Measurements from ENCODE around the gene HRK. TPM values are rescaled to one million over a fixed set of nuclear protein-coding genes. Genes with fewer than 3 reads are reported as not detected.
A peak's percentile ranks its signal among the peaks of the same experiment; 100 is the strongest.

HRK gene
- not detected in 2 replicates for total RNA-seq (2012; rRNA removed)
- not detected in 2 replicates for polyA plus RNA-seq (2012; rRNA removed)
- polyA plus RNA-seq (2012; cell fraction: cytosol; rRNA removed) = not detected in 2 replicates
- not detected in 2 replicates for polyA plus RNA-seq (2012; cell fraction: nucleus; rRNA removed; ENCODE audit: low replicate concordance)
- percentile 4 among the genes with signal in this experiment for Bru-seq, nascent RNA
- not detected for BruChase-seq, experiment 1, labeled RNA remaining after a 6-hour chase
- not detected for BruChase-seq, experiment 2, labeled RNA remaining after a 2-hour chase
- long read RNA-seq = 0 reads

DNA sequence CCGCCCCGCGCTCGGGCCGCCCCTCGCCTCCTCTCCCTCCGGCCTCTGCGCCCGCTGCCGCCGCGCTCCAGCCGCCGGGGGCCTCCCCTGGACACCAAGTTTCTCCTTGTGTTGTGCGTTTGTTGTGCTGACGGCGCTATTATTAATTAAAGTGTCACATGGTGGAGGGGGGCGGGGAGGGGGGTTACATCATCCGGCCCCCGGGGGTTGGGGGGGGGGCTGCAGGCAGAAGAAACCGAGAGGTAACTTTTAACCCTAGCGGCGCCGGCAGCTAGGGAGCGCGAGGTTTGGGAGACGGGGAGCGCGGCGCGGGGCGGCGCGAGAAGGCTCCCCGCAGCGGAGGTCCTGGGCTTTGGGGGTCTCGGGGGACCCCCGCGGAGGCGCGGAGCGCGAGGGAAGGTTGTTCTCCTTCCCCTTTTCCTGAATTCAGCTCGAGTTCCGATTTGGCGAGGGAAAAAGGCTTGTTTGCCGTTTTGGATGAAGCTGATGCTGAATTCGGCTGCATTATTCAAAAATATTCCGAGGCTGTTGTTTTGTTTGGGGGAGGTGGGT, at the start of gene HRK:
TSS of gene HRK (minus strand) at position 117 of the 552 bp plus-strand sequence. CDS start 134 bp downstream, outside the sequence.
- Histone ChIP-seq H3K4me1 (ENCODE audit: control insufficient read depth, insufficient read depth, low read length) (no peaks in the 10 kb centered on the region), H3K23ac (ENCODE audit: low read depth, low read length) (peak within 1 kb of the TSS; percentile 89; the same call in 1 of the 2 replicates), H4K8ac (ENCODE audit: low read depth in 2 of 2, low read length in 2 of 2) (no peak within 1 kb of the TSS), H3K9me1 (ENCODE audit: insufficient read depth, low read length) (no peaks in the 10 kb centered on the region), H2AFZ (replicated peaks; ENCODE audit: low read length, poor library complexity) (peak within 1 kb of the TSS; percentile 78), H2AK5ac (ENCODE audit: low read depth, low read length) (no peak within 1 kb of the TSS), H3K18ac (ENCODE audit: low read depth, low read length) (no peak within 1 kb of the TSS), H3K27me3 (ENCODE audit: control insufficient read depth, insufficient read depth, low read length) (peaks cover 77% of the 10 kb centered on the region), H2BK20ac (ENCODE audit: low read depth, low read length) (no peak within 1 kb of the TSS), H2BK5ac (ENCODE audit: low read depth, low read length, poor library complexity, severe bottlenecking) (no peak within 1 kb of the TSS), H3K27ac (ENCODE audit: insufficient read depth, low read length) (no peak within 1 kb of the TSS), H3K79me1 (ENCODE audit: low read depth in 1 of 2, low read length in 2 of 2) (no peaks in the 10 kb centered on the region), H3K14ac (replicated peaks; ENCODE audit: low read depth, low read length) (no peak within 1 kb of the TSS), H4K5ac (ENCODE audit: low read depth, low read length) (no peak within 1 kb of the TSS), H3K56ac (ENCODE audit: extremely low read depth, insufficient read depth, low read length) (no peak within 1 kb of the TSS), H4K20me1 (ENCODE audit: insufficient read depth, low read length) (peaks cover 8% of the 10 kb centered on the region; the same call in 1 of the 2 replicates), H3K4me3 (ENCODE audit: insufficient read depth, low read depth, low read length) (peak within 1 kb of the TSS; percentile 31; the same call in 1 of the 2 replicates), H2AK9ac (replicated peaks; ENCODE audit: low read depth, low read length, poor library complexity) (peak within 1 kb of the TSS; percentile 15), H2BK120ac (ENCODE audit: low read depth, low read length) (no peak within 1 kb of the TSS), H3K4ac (ENCODE audit: low read depth, low read length) (no peak within 1 kb of the TSS), H4K91ac (ENCODE audit: insufficient read depth, low read depth, low read length) (no peak within 1 kb of the TSS), H3K9me3 (ENCODE audit: control insufficient read depth, insufficient read depth, low read length) (no peaks in the 10 kb centered on the region), H3K36me3 (ENCODE audit: control insufficient read depth, insufficient read depth, low read length) (no peaks in the 10 kb centered on the region), H2BK15ac (ENCODE audit: low read depth, low read length) (no peak within 1 kb of the TSS), H3K9ac (ENCODE audit: low read depth, low read length) (no peak within 1 kb of the TSS), H3K4me2 (ENCODE audit: low read depth, low read length) (peak within 1 kb of the TSS; percentile 55)
- in situ Hi-C loops (cut with MboI; ENCODE audit: low sequenced_read_pairs) (no loop called here), dilution Hi-C loops (cut with HindIII; ENCODE audit: low sequenced_read_pairs, unreplicated experiment) (no loop called here), intact Hi-C loops (cut with micrococcal nuclease) (loop anchor here (2.0 kb wide), 1 partner anchor 29 kb away; the partner anchor contains the start of gene FBXW8)
- DNase-seq (no peak), ATAC-seq (ENCODE audit: low read depth) (peak; percentile 47)
- TF ChIP-seq MAZ (IDR thresholded peaks at IDR 0.05; ENCODE audit: borderline replicate concordance, low read depth, low read length) (no peak), RCOR1 (IDR thresholded peaks at IDR 0.05; ENCODE audit: insufficient replicate concordance, low read length) (no peak), RAD21 (IDR thresholded peaks at IDR 0.05; ENCODE audit: low read length) (no peak), FOS (IDR thresholded peaks at IDR 0.05; ENCODE audit: low read depth, low read length) (no peak)
- TF ChIP-seq, protein P1, sequence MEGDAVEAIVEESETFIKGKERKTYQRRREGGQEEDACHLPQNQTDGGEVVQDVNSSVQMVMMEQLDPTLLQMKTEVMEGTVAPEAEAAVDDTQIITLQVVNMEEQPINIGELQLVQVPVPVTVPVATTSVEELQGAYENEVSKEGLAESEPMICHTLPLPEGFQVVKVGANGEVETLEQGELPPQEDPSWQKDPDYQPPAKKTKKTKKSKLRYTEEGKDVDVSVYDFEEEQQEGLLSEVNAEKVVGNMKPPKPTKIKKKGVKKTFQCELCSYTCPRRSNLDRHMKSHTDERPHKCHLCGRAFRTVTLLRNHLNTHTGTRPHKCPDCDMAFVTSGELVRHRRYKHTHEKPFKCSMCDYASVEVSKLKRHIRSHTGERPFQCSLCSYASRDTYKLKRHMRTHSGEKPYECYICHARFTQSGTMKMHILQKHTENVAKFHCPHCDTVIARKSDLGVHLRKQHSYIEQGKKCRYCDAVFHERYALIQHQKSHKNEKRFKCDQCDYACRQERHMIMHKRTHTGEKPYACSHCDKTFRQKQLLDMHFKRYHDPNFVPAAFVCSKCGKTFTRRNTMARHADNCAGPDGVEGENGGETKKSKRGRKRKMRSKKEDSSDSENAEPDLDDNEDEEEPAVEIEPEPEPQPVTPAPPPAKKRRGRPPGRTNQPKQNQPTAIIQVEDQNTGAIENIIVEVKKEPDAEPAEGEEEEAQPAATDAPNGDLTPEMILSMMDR (conservative IDR thresholded peaks at IDR 0.05; ENCODE audit: low read depth, low read length) = no peak
- TF ChIP-seq, protein P2, sequence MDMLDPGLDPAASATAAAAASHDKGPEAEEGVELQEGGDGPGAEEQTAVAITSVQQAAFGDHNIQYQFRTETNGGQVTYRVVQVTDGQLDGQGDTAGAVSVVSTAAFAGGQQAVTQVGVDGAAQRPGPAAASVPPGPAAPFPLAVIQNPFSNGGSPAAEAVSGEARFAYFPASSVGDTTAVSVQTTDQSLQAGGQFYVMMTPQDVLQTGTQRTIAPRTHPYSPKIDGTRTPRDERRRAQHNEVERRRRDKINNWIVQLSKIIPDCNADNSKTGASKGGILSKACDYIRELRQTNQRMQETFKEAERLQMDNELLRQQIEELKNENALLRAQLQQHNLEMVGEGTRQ (IDR thresholded peaks at IDR 0.05; ENCODE audit: low read depth, low read length) = no peak
- ChIA-PET CTCF (no interaction called here), POLR2A (ENCODE audit: unreplicated experiment) (no interaction called here)
- no TSS peak for BruUV-seq (replicated peaks)
- WGBS, 2 experiments (ENCODE audit: extremely low coverage in 2 of 2, insufficient read length in 1 of 2) = 20% methylated on average over 2 of the region's 49 CpGs; no CpG with 5 or more reads in 1 of the 2 experiments

Data from IMR-90 (cell line).